Fibroblast of pulmonary artery (primary cell): ENCODE measurements around the gene RAB3C.

ENCODE experiments used
- DNase-seq: peaks from one replicate; pipeline ENCODE4 v3.0.0-alpha.2; 2010; ENCODE audit warnings: low read depth
- H3K4me3 ChIP-seq: replicated peaks from 2 replicates; pipeline ENCODE4 v1.5.1; 2011; ENCODE audit warnings: low read depth, mild to moderate bottlenecking, control low read depth, low read length, moderate library complexity
- CTCF ChIP-seq: IDR thresholded peaks from 2 replicates; pipeline ENCODE4 v1.5.1; 2011; ENCODE audit warnings: mild to moderate bottlenecking, control low read depth, low read length, inconsistent platforms; ENCODE audit errors: missing control alignments

Gene RAB3C

GRCh38 chr5:58810086-58810485, 227.2 kb downstream of the RAB3C start:
- no peak overlapping the region for H3K4me3 ChIP-seq
- TF ChIP-seq CTCF = no peak
- DNase-seq = no peak

GRCh38 chr5:58813855-58814254, 231.0 kb downstream of the RAB3C start:
- no peak overlapping the region for H3K4me3 ChIP-seq
- DNase-seq = no peak
- TF ChIP-seq CTCF = no peak

GRCh38 chr5:58816181-58816731, 233.4 kb downstream of the RAB3C start:
- no peak for TF ChIP-seq CTCF

GRCh38 chr5:58818465-58818864, 235.6 kb downstream of the RAB3C start:
- no peak overlapping the region for H3K4me3 ChIP-seq
- no peak for TF ChIP-seq CTCF
- DNase-seq = no peak

More at GRCh38 chr5:58816181-58816731, 233.4 kb downstream of the RAB3C start:
- H3K4me3 ChIP-seq = no peak overlapping the region
- no peak for DNase-seq

- TF ChIP-seq CTCF = no peak
- no peak for DNase-seq
- H3K4me3 ChIP-seq = no peak overlapping the region
These were observed 242.6 kb downstream of the RAB3C start for GRCh38 chr5:58825441-58825840.

GRCh38 chr5:58825899-58826298, 243.0 kb downstream of the RAB3C start:
- no peak for TF ChIP-seq CTCF
- no peak overlapping the region for H3K4me3 ChIP-seq
- DNase-seq = no peak

GRCh38 chr5:58827463-58827862, 244.6 kb downstream of the RAB3C start:
- no peak overlapping the region for H3K4me3 ChIP-seq
- DNase-seq = no peak
- no peak for TF ChIP-seq CTCF
